ENCODE data around the gene RARS1. TPM values are rescaled to one million over a fixed set of nuclear protein-coding genes. Genes with fewer than 3 reads are reported as not detected.

RARS1 gene
- total RNA-seq: 100 to 1,000 TPM in 2 of 5 experiments, 10 to 100 TPM in 3; 59.1 to 110 (median 81.3) TPM
- 10 to 100 TPM; 21.3 to 31.0 TPM for polyA plus RNA-seq
- total RNA-seq: 60.2 reads per million, percentile 75 among the genes with 10 or more reads in this experiment

- peaks cover 7 to 18% (median 15%) of the 10 kb centered on the region in 5 donors for H3K36me3 Mint-ChIP-seq
- H3K27ac ChIP-seq (ENCODE audit: low read depth, low read length): peak within 1 kb of the TSS; percentile 73
- intact Hi-C loops (cut with micrococcal nuclease): loop anchor here (1.0 to 10.0 kb wide), 6 partner anchors 93 to 1151 kb away; partner anchors contain the start of genes PANK3 (in 2 of the 2), DOCK2 (in 1 of the 2) and WWC1 (in 1 of the 2)
- no peaks in the 10 kb centered on the region for H3K27me3 ChIP-seq (ENCODE audit: control insufficient read depth in 2 of 2, insufficient read depth in 2 of 2, low read length in 2 of 2)
- peaks cover 30 to 52% (median 44%) of the 10 kb centered on the region in 7 donors for H3K4me1 Mint-ChIP-seq
- no peaks in the 10 kb centered on the region for H3K9me3 Mint-ChIP-seq
- H3K9me3 ChIP-seq (ENCODE audit: control insufficient read depth in 2 of 3, low read length in 3 of 3): no peaks in the 10 kb centered on the region
- ChIA-PET CTCF (no interaction called here), POLR2A (interaction anchor here (2.9 kb wide), 1 partner anchor 93 kb away, joined by 16 read pairs; the partner anchor contains the start of gene PANK3)
- ATAC-seq: peak; percentile 98
- peaks cover 0 to 27% (median 5%) of the 10 kb centered on the region in 3 experiments for H3K36me3 ChIP-seq (ENCODE audit: control insufficient read depth in 2 of 3, insufficient read depth in 3 of 3, low read length in 3 of 3)
- peak; percentile 65 to 89 (median 76) for DNase-seq
- H3K4me3 Mint-ChIP-seq: peak within 1 kb of the TSS; percentile 96 to 100 (median 99)
- H3K27ac Mint-ChIP-seq: peak within 1 kb of the TSS; percentile 88 to 96 (median 92)
- H3K4me1 ChIP-seq (ENCODE audit: control insufficient read depth in 2 of 2, insufficient read depth in 2 of 2, low read length in 2 of 2): peaks cover 7% of the 10 kb centered on the region in 2 donors
- H3K4me3 ChIP-seq (ENCODE audit: low read length): peak within 1 kb of the TSS; percentile 93
- H3K27me3 Mint-ChIP-seq: peaks cover 0 to 3% (median 0%) of the 10 kb centered on the region in 5 donors
Observed at GRCh38 chr5:168486136-168486879, at the start of gene RARS1. TSS of gene RARS1 (plus strand) at chr5:168486471. CDS start at chr5:168486499, 28 bp downstream.

- no peaks in the 10 kb centered on the region for H3K4me1 Mint-ChIP-seq
- H3K27ac ChIP-seq (ENCODE audit: low read depth, low read length): no peak overlapping the region
- no peak for DNase-seq
- intact Hi-C loops (cut with micrococcal nuclease): loop anchor here in 1 of 2 donors (5.0 kb wide), 2 partner anchors 146 to 171 kb away; partner anchors contain the start of gene WWC1
- H3K9me3 ChIP-seq (ENCODE audit: control insufficient read depth in 2 of 3, low read length in 3 of 3): no peaks in the 10 kb centered on the region
- H3K27ac Mint-ChIP-seq: no peak overlapping the region
- H3K9me3 Mint-ChIP-seq: no peaks in the 10 kb centered on the region
- ChIA-PET CTCF (no interaction called here), POLR2A (interaction anchor here (0.7 kb wide), 1 partner anchor 38 kb away, joined by 3 read pairs; no protein-coding TSS in a partner anchor)
- H3K4me1 ChIP-seq (ENCODE audit: control insufficient read depth in 2 of 2, insufficient read depth in 2 of 2, low read length in 2 of 2): no peaks in the 10 kb centered on the region
- H3K4me3 Mint-ChIP-seq: no peak overlapping the region
- H3K4me3 ChIP-seq (ENCODE audit: low read length): no peak overlapping the region
- ATAC-seq: no peak
- H3K27me3 ChIP-seq (ENCODE audit: control insufficient read depth in 2 of 2, insufficient read depth in 2 of 2, low read length in 2 of 2): no peaks in the 10 kb centered on the region
- peaks cover 0 to 27% (median 0%) of the 10 kb centered on the region in 5 donors for H3K27me3 Mint-ChIP-seq
- no peaks in the 10 kb centered on the region for H3K36me3 ChIP-seq (ENCODE audit: control insufficient read depth in 2 of 3, insufficient read depth in 3 of 3, low read length in 3 of 3)
- peaks cover 0 to 3% (median 0%) of the 10 kb centered on the region in 5 donors for H3K36me3 Mint-ChIP-seq
Observed at GRCh38 chr5:168438349-168438748, 47.9 kb upstream of the RARS1 start.

GRCh38 chr5:168443533-168443932 is 42.7 kb upstream of the RARS1 start:
- DNase-seq (no peak), ATAC-seq (no peak)
- peaks cover 0 to 5% (median 3%) of the 10 kb centered on the region in 5 donors for H3K27me3 Mint-ChIP-seq
- no peak overlapping the region for H3K4me3 Mint-ChIP-seq
- H3K27ac Mint-ChIP-seq: no peak overlapping the region
- Histone ChIP-seq H3K4me3 (ENCODE audit: low read length) (no peak overlapping the region), H3K27me3 (ENCODE audit: control insufficient read depth in 2 of 2, insufficient read depth in 2 of 2, low read length in 2 of 2) (no peaks in the 10 kb centered on the region), H3K9me3 (ENCODE audit: control insufficient read depth in 2 of 3, low read length in 3 of 3) (no peaks in the 10 kb centered on the region), H3K27ac (ENCODE audit: low read depth, low read length) (no peak overlapping the region), H3K36me3 (ENCODE audit: control insufficient read depth in 2 of 3, insufficient read depth in 3 of 3, low read length in 3 of 3) (no peaks in the 10 kb centered on the region), H3K4me1 (ENCODE audit: control insufficient read depth in 2 of 2, insufficient read depth in 2 of 2, low read length in 2 of 2) (no peaks in the 10 kb centered on the region)
- POLR2A ChIA-PET: no interaction called here
- no peaks in the 10 kb centered on the region for H3K9me3 Mint-ChIP-seq
- intact Hi-C loops (cut with micrococcal nuclease): no loop called here
- H3K4me1 Mint-ChIP-seq: peaks cover 0 to 3% (median 0%) of the 10 kb centered on the region in 7 donors
- CTCF ChIA-PET: no interaction called here
- H3K36me3 Mint-ChIP-seq: peaks cover 0 to 3% (median 0%) of the 10 kb centered on the region in 5 donors

DNA sequence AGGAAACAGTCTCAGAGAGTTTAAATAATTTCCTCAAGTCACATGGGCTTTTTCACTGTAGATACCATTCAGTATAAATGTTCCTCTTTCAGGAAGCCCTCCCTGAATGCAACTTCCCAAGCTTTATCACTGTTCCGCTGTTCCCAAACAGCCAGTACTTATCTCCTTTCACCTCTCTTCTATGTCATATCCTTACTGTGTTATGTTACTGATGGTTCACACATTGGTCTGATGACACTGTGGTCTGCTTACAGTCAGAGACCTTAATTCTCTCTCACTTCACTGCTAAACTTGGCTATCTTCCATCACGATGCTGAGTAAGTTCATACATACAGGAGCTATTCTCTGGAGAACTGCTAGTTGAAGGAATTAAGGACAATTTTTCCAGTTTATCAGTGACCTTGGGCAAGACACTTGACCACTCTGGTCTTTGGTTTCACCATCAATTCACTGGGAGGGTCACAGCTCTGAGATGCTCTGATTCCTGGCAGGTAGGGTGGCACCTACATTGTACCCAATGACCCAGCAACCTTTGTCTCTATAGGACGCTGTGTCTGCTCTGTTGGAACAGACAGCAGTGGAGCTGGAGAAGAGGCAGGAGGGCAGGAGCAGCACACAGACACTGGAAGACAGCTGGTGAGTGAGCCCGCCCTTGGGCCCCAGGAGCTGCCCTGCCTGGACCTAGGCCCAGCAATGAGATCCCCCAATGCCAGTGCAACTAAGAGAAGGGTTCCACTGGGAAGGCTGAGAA is 42.1 kb upstream of the RARS1 start:
- H3K4me3 Mint-ChIP-seq: no peak overlapping the region
- peaks cover 0 to 3% (median 0%) of the 10 kb centered on the region in 7 donors for H3K4me1 Mint-ChIP-seq
- intact Hi-C loops (cut with micrococcal nuclease): no loop called here

GRCh38 chr5:168446983-168447619 is 39.2 kb upstream of the RARS1 start:
- ChIA-PET POLR2A (no interaction called here), CTCF (no interaction called here)
- intact Hi-C loops (cut with micrococcal nuclease): no loop called here
- Mint-ChIP-seq H3K4me1 (peaks cover 0 to 3% (median 0%) of the 10 kb centered on the region in 7 donors), H3K27me3 (peaks cover 0 to 3% (median 0%) of the 10 kb centered on the region in 5 donors), H3K9me3 (no peaks in the 10 kb centered on the region), H3K4me3 (no peak overlapping the region), H3K27ac (no peak overlapping the region), H3K36me3 (peaks cover 0 to 3% (median 0%) of the 10 kb centered on the region in 5 donors)
- no peaks in the 10 kb centered on the region for H3K27me3 ChIP-seq (ENCODE audit: control insufficient read depth in 2 of 2, insufficient read depth in 2 of 2, low read length in 2 of 2)
- no peak overlapping the region for H3K27ac ChIP-seq (ENCODE audit: low read depth, low read length)
- H3K9me3 ChIP-seq (ENCODE audit: control insufficient read depth in 2 of 3, low read length in 3 of 3): no peaks in the 10 kb centered on the region
- no peaks in the 10 kb centered on the region for H3K4me1 ChIP-seq (ENCODE audit: control insufficient read depth in 2 of 2, insufficient read depth in 2 of 2, low read length in 2 of 2)
- H3K36me3 ChIP-seq (ENCODE audit: control insufficient read depth in 2 of 3, insufficient read depth in 3 of 3, low read length in 3 of 3): no peaks in the 10 kb centered on the region
- no peak overlapping the region for H3K4me3 ChIP-seq (ENCODE audit: low read length)
- DNase-seq (no peak), ATAC-seq (no peak)

More for the DNA sequence above, 42.1 kb upstream of the RARS1 start:
- Mint-ChIP-seq H3K9me3 (no peaks in the 10 kb centered on the region), H3K27ac (no peak overlapping the region), H3K36me3 (peaks cover 0 to 3% (median 0%) of the 10 kb centered on the region in 5 donors), H3K27me3 (peaks cover 0 to 5% (median 3%) of the 10 kb centered on the region in 5 donors)
- POLR2A ChIA-PET: no interaction called here
- H3K36me3 ChIP-seq (ENCODE audit: control insufficient read depth in 2 of 3, insufficient read depth in 3 of 3, low read length in 3 of 3): no peaks in the 10 kb centered on the region
- no peaks in the 10 kb centered on the region for H3K9me3 ChIP-seq (ENCODE audit: control insufficient read depth in 2 of 3, low read length in 3 of 3)
- DNase-seq (no peak), ATAC-seq (no peak)
- H3K27me3 ChIP-seq (ENCODE audit: control insufficient read depth in 2 of 2, insufficient read depth in 2 of 2, low read length in 2 of 2): no peaks in the 10 kb centered on the region
- CTCF ChIA-PET: no interaction called here
- no peaks in the 10 kb centered on the region for H3K4me1 ChIP-seq (ENCODE audit: control insufficient read depth in 2 of 2, insufficient read depth in 2 of 2, low read length in 2 of 2)
- H3K4me3 ChIP-seq (ENCODE audit: low read length): no peak overlapping the region
- H3K27ac ChIP-seq (ENCODE audit: low read depth, low read length): no peak overlapping the region

GRCh38 chr5:168447808-168448207 is 38.5 kb upstream of the RARS1 start:
- H3K36me3 Mint-ChIP-seq: peaks cover 0 to 3% (median 0%) of the 10 kb centered on the region in 5 donors
- H3K36me3 ChIP-seq (ENCODE audit: control insufficient read depth in 2 of 3, insufficient read depth in 3 of 3, low read length in 3 of 3): no peaks in the 10 kb centered on the region
- no peaks in the 10 kb centered on the region for H3K4me1 ChIP-seq (ENCODE audit: control insufficient read depth in 2 of 2, insufficient read depth in 2 of 2, low read length in 2 of 2)
- DNase-seq (no peak), ATAC-seq (no peak)
- H3K4me3 Mint-ChIP-seq: no peak overlapping the region
- H3K27ac ChIP-seq (ENCODE audit: low read depth, low read length): no peak overlapping the region
- peaks cover 0 to 3% (median 0%) of the 10 kb centered on the region in 5 donors for H3K27me3 Mint-ChIP-seq
- peaks cover 0 to 2% (median 0%) of the 10 kb centered on the region in 11 donors for H3K9me3 Mint-ChIP-seq
- no peak overlapping the region for H3K27ac Mint-ChIP-seq
- intact Hi-C loops (cut with micrococcal nuclease): no loop called here
- no peaks in the 10 kb centered on the region for H3K9me3 ChIP-seq (ENCODE audit: control insufficient read depth in 2 of 3, low read length in 3 of 3)
- ChIA-PET CTCF (no interaction called here), POLR2A (no interaction called here)
- no peak overlapping the region for H3K4me3 ChIP-seq (ENCODE audit: low read length)
- H3K4me1 Mint-ChIP-seq: peaks cover 0 to 3% (median 0%) of the 10 kb centered on the region in 7 donors
- H3K27me3 ChIP-seq (ENCODE audit: control insufficient read depth in 2 of 2, insufficient read depth in 2 of 2, low read length in 2 of 2): no peaks in the 10 kb centered on the region

Data from naive thymus-derived CD4-positive, alpha-beta T cell (primary cell).